Endothelial cell of umbilical vein (primary cell): ENCODE results near the gene ATPAF1. TPM values are rescaled to one million over a fixed set of nuclear protein-coding genes. Genes with fewer than 3 reads are reported as not detected.

ENCODE experiments used
- BruUV-seq: library from RNA; stranded (reverse); fragments of 400-500 nt; replicated peaks from 2 replicates; lab custom pipeline; 2021; lab: Mats Ljungman, UMichigan
- CTCF ChIA-PET: fragments of 300-600, 350-600 bp; sonication (Branson Sonifier 250); formaldehyde crosslinking; loops from one replicate; lab custom pipeline; 2021; ENCODE audit warnings: antibody characterized with exemption, inconsistent platforms; lab: Charles Lee
- POLR2A ChIA-PET: fragments of 300-600, 350-600 bp; sonication (Branson Sonifier 250); formaldehyde crosslinking; loops from one replicate; lab custom pipeline; 2021; ENCODE audit warnings: antibody characterized with exemption, inconsistent platforms; lab: Charles Lee
- DNase-seq: peaks from one replicate; pipeline ENCODE4 v3.0.0-alpha.2; 2011; ENCODE audit warnings: low read depth, low spot score
- FAIRE-seq: peaks from 2 replicates; lab custom pipeline; 2011; peaks lifted over from hg19 to GRCh38; lab: Jason Lieb, UNC
- H2AFZ ChIP-seq: 2 replicates; pipeline ENCODE4 v1.6.0; 2012; ENCODE audit warnings: low read depth, low read length, control low read depth, inconsistent platforms
- H3K27ac ChIP-seq: 2 replicates; pipeline ENCODE4 v1.5.1; 2011; ENCODE audit warnings: low read depth, mild to moderate bottlenecking, control low read depth, low read length, moderate library complexity; ENCODE audit not compliant: insufficient read depth
- H3K27me3 ChIP-seq, 2 experiments: 2 replicates each; pipeline versions ENCODE4 v1.6.0 to v1.6.1; 2011; ENCODE audit warnings: low read length in 2 of 2, mixed read lengths in 1 of 2; ENCODE audit not compliant: control insufficient read depth in 2 of 2, insufficient read depth in 2 of 2
- H3K36me3 ChIP-seq, 2 experiments: 2 replicates in 1 of 2; 3 replicates in 1 of 2; pipeline ENCODE4 v1.5.1; 2011; ENCODE audit warnings: low read length in 2 of 2, mild to moderate bottlenecking in 1 of 2, moderate library complexity in 1 of 2; ENCODE audit not compliant: control insufficient read depth in 2 of 2, insufficient read depth in 2 of 2; ENCODE audit errors: extremely low read depth in 1 of 2
- H3K4me1 ChIP-seq: 3 replicates; pipeline ENCODE4 v1.5.1; 2011; ENCODE audit warnings: mild to moderate bottlenecking, low read length; ENCODE audit not compliant: control insufficient read depth, insufficient read depth; ENCODE audit errors: extremely low read depth
- H3K4me2 ChIP-seq: 2 replicates; pipeline ENCODE4 v1.6.1; 2011; ENCODE audit warnings: low read length, control low read depth, mixed read lengths; ENCODE audit not compliant: insufficient read depth
- H3K4me3 ChIP-seq, 3 experiments: fragments of 200-600 bp in 1 of 3; sonication (generic), shearing (Covaris generic) in 1 of 3; replicated peaks in 1 of 3; 2 replicates each; pipeline ENCODE4 v1.5.1; 2011 to 2016; ENCODE audit warnings: control low read depth in 3 of 3, low read length in 3 of 3, mild to moderate bottlenecking in 2 of 3, inconsistent platforms in 1 of 3, low read depth in 1 of 3, moderate library complexity in 1 of 3; ENCODE audit not compliant: insufficient read depth in 1 of 3
- H3K79me2 ChIP-seq: 2 replicates; pipeline ENCODE4 v1.6.0; 2012; ENCODE audit warnings: low read length, inconsistent platforms; ENCODE audit not compliant: control insufficient read depth, insufficient read depth
- H3K9ac ChIP-seq: replicated peaks from 2 replicates; pipeline ENCODE3; 2011; ENCODE audit warnings: low read length, control low read depth; ENCODE audit not compliant: insufficient read depth; ENCODE audit errors: extremely low read depth
- H3K9me1 ChIP-seq: replicated peaks from 3 replicates; pipeline ENCODE4 v1.6.0; 2011; ENCODE audit warnings: mild to moderate bottlenecking, low read length; ENCODE audit not compliant: control insufficient read depth, insufficient read depth; ENCODE audit errors: extremely low read depth
- H3K9me3 ChIP-seq: replicated peaks from 2 replicates; pipeline ENCODE4 v1.5.1; 2012; ENCODE audit warnings: low read length, inconsistent platforms; ENCODE audit not compliant: control insufficient read depth, insufficient read depth
- H4K20me1 ChIP-seq: replicated peaks from 2 replicates; pipeline ENCODE3; 2011; ENCODE audit warnings: mild to moderate bottlenecking, low read length; ENCODE audit not compliant: control insufficient read depth, insufficient read depth; ENCODE audit errors: extremely low read depth
- EZH2 ChIP-seq: IDR thresholded peaks from 2 replicates; pipeline ENCODE4 v1.6.1; 2012; ENCODE audit warnings: borderline replicate concordance, low read depth, mild to moderate bottlenecking, moderate library complexity, low read length, inconsistent platforms; ENCODE audit not compliant: severe bottlenecking
- FOS ChIP-seq: IDR thresholded peaks from 2 replicates; pipeline ENCODE4 v1.6.1; 2011; ENCODE audit warnings: mild to moderate bottlenecking, low read length, moderate library complexity, borderline replicate concordance; ENCODE audit not compliant: insufficient read depth
- GATA2 ChIP-seq: IDR thresholded peaks from 2 replicates; pipeline ENCODE4 v1.7.0; 2011; ENCODE audit warnings: low read depth, mild to moderate bottlenecking, moderate library complexity, mixed read lengths, low read length; ENCODE audit not compliant: insufficient read length, insufficient read depth
- JUN ChIP-seq: IDR thresholded peaks from 2 replicates; pipeline ENCODE4 v1.6.1; 2011; ENCODE audit warnings: borderline replicate concordance, low read depth; ENCODE audit not compliant: insufficient read length, insufficient read depth
- MYC ChIP-seq: IDR thresholded peaks from one replicate; pipeline ENCODE4 v1.6.1; 2011; ENCODE audit warnings: mild to moderate bottlenecking, low read depth, low read length
- POLR2A ChIP-seq: IDR thresholded peaks from 2 replicates; pipeline ENCODE4 v1.6.1; 2012; ENCODE audit warnings: low read depth, mild to moderate bottlenecking, control low read depth, low read length
- POLR2AphosphoS5 ChIP-seq: IDR thresholded peaks from 2 replicates; pipeline ENCODE4 v1.6.1; 2012; ENCODE audit warnings: low read depth, mild to moderate bottlenecking, control low read depth, low read length, moderate library complexity; ENCODE audit not compliant: insufficient read depth
- dilution Hi-C: fragments of 300-500 bp; cut with MboI; formaldehyde crosslinking; loops from one replicate; pipeline ENCODE4 v1.15.0; 2019; ENCODE audit warnings: low sequenced_read_pairs; ENCODE audit not compliant: extremely low pct_ligation_motif_present
- intact Hi-C: fragments of 100-400 bp; cut with micrococcal nuclease; formaldehyde crosslinking; loops from one replicate; pipeline ENCODE4 v1.10.0; 2022
- polyA plus RNA-seq, 4 experiments: library from polyadenylated mRNA; depleted of rRNA in 3 of 4; stranded (reverse) in 3 of 4; unstranded in 1 of 4; fragments of >200 nt; gene quantifications; 2 replicates each; pipeline versions ENCODE4 v1.2.1 to v1.2.3, GENCODE V29; 2011 to 2012; ENCODE audit warnings: missing spikeins in 1 of 4
- total RNA-seq: library from RNA; stranded (reverse); gene quantifications from 2 replicates; pipeline ENCODE4 v1.2.3, GENCODE V29; 2021
- TF ChIP-seq, protein P1 (sequence below): IDR thresholded peaks from 2 replicates; pipeline ENCODE4 v1.6.1; 2011; ENCODE audit not compliant: insufficient read depth, insufficient read length
- TF ChIP-seq, protein P2 (sequence below), 2 donors: IDR thresholded peaks; 1 replicate in 1 of 2; 2 replicates in 1 of 2; pipeline ENCODE4 v1.5.1; 2011; ENCODE audit warnings: low read length in 2 of 2, mild to moderate bottlenecking in 2 of 2, moderate library complexity in 2 of 2, control low read depth in 1 of 2, inconsistent platforms in 1 of 2, low read depth in 1 of 2; ENCODE audit not compliant: insufficient read depth in 1 of 2; ENCODE audit errors: extremely low read depth in 1 of 2

ATPAF1 gene
- total and polyA plus RNA-seq, 2 donors (not counting 3 experiments of a cell fraction or from before 2014, with no cell fraction given), result 28.3 to 29.6 TPM

DNA sequence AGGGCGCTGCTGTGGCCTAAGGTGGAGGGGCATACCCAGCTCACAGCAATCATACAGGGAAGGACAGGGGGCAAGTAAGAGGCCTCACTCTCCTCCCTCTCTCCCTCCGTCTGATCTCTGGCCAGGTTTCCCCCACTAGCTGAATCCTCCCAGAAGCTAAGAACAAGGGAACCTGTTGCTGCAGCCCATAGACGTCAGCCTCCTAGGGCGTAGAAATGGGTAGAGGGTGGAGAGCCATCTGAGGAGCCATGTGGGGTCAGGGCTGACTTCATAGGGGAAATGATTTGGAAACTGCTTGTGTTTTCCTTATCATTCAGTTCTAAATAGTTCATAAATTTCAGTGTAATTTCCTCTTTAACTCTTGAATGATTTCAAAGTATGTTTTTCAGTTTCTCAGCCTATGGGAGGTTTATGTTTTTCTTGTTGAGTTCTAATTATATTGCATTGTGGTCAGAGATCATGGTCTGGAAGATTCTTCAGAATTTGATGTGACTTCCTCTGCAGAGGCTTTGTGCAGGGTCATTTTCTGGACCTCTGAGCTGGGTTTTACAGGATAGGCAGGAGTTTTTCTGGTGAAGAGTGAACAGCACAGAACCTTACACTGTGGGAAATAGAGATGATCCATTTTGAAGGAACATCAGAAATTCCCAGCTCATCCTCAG lies 49.3 kb downstream of the ATPAF1 start:
- intact Hi-C loops (no loop called here), dilution Hi-C loops (no loop called here)
- Histone ChIP-seq H3K9me3 (no peaks in the 10 kb centered on the region), H3K79me2 (no peaks in the 10 kb centered on the region), H3K4me2 (no peak overlapping the region), H3K9me1 (no peaks in the 10 kb centered on the region), H3K27ac (no peak overlapping the region), H3K4me3 (no peak overlapping the region), H3K27me3 (no peaks in the 10 kb centered on the region), H3K9ac (no peak overlapping the region), H3K36me3 (no peaks in the 10 kb centered on the region), H4K20me1 (no peaks in the 10 kb centered on the region), H2AFZ (no peak overlapping the region), H3K4me1 (peaks cover 11% of the 10 kb centered on the region)
- TF ChIP-seq, protein P1, sequence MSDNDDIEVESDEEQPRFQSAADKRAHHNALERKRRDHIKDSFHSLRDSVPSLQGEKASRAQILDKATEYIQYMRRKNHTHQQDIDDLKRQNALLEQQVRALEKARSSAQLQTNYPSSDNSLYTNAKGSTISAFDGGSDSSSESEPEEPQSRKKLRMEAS, result no peak
- TF ChIP-seq JUN, result no peak
- no peak for TF ChIP-seq EZH2
- TF ChIP-seq, protein P2, sequence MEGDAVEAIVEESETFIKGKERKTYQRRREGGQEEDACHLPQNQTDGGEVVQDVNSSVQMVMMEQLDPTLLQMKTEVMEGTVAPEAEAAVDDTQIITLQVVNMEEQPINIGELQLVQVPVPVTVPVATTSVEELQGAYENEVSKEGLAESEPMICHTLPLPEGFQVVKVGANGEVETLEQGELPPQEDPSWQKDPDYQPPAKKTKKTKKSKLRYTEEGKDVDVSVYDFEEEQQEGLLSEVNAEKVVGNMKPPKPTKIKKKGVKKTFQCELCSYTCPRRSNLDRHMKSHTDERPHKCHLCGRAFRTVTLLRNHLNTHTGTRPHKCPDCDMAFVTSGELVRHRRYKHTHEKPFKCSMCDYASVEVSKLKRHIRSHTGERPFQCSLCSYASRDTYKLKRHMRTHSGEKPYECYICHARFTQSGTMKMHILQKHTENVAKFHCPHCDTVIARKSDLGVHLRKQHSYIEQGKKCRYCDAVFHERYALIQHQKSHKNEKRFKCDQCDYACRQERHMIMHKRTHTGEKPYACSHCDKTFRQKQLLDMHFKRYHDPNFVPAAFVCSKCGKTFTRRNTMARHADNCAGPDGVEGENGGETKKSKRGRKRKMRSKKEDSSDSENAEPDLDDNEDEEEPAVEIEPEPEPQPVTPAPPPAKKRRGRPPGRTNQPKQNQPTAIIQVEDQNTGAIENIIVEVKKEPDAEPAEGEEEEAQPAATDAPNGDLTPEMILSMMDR (IDR thresholded peaks at IDR 0.05; ENCODE audit: extremely low read depth in 1 of 2, insufficient read depth in 1 of 2, low read depth in 1 of 2, low read length in 2 of 2), result no peak
- TF ChIP-seq MYC, result no peak
- no peak for TF ChIP-seq FOS
- no peak for TF ChIP-seq POLR2AphosphoS5
- TF ChIP-seq GATA2, result no peak
- no peak for TF ChIP-seq POLR2A
- BruUV-seq, result no TSS peak
- ChIA-PET CTCF (interaction anchor here (3.1 kb wide), 1 partner anchor 15 kb away, joined by 13 read pairs; the partner anchor contains the start of gene MKNK1), POLR2A (no interaction called here)
- no peak for FAIRE-seq
- no peak for DNase-seq
